Neural progenitor cell (in vitro differentiated cells): ENCODE data around the gene SPAG6.

ENCODE experiments used
- CTCF ChIP-seq: fragments of 200-600 bp; sonication (generic); IDR thresholded peaks from 2 replicates; pipeline ENCODE4 v1.5.1; 2017; ENCODE audit warnings: antibody characterized with exemption, mild to moderate bottlenecking
- EZH2 ChIP-seq: fragments of 200-600 bp; sonication (generic); IDR thresholded peaks from 2 replicates; pipeline ENCODE4 v1.6.1; 2017; ENCODE audit warnings: antibody characterized with exemption, mild to moderate bottlenecking, moderate library complexity
- EZH2phosphoT487 ChIP-seq: fragments of 200-600 bp; sonication (generic); IDR thresholded peaks from 2 replicates; pipeline ENCODE4 v1.6.1; 2017; ENCODE audit warnings: antibody characterized with exemption

GRCh38 chr10:22321156-22321923 is 24.0 kb upstream of the SPAG6 start:
- TF ChIP-seq EZH2 = no peak
- no peak for TF ChIP-seq CTCF
- TF ChIP-seq EZH2phosphoT487 = no peak
